GM13977 (cell line): ENCODE measurements around the gene VPS9D1.

ENCODE experiments used
- DNase-seq: peaks from one replicate; pipeline ENCODE4 v3.0.0; 2012; ENCODE audit warnings: low spot score
- CTCF ChIP-seq: IDR thresholded peaks from 2 replicates; pipeline ENCODE4 v1.5.1; 2012; ENCODE audit warnings: mild to moderate bottlenecking, control low read depth; ENCODE audit not compliant: insufficient read depth; ENCODE audit errors: extremely low read depth, missing control alignments
- in situ Hi-C: fragments of 300-500 bp; cut with MboI; formaldehyde crosslinking; loops from one replicate; pipeline ENCODE4 v1.12.0; 2022; ENCODE audit warnings: low sequenced_read_pairs, low pct_unique_long_range_greater_than_20kb, mixed read lengths, inconsistent platforms; ENCODE audit not compliant: unreplicated experiment

VPS9D1 gene

GRCh38 chr16:89729293-89729692 is 8.6 kb upstream of the VPS9D1 start:
- TF ChIP-seq CTCF: no peak
- no peak for DNase-seq
- in situ Hi-C loops: no loop called here

- TF ChIP-seq CTCF: no peak
- DNase-seq: no peak
- in situ Hi-C loops: no loop called here
Measured at GRCh38 chr16:89727406-89728120, 6.9 kb upstream of the VPS9D1 start.

- in situ Hi-C loops: no loop called here
- DNase-seq: no peak
Measured at GRCh38 chr16:89723279-89724250, 2.9 kb upstream of the VPS9D1 start.

GRCh38 chr16:89722392-89723278 is 1.9 kb upstream of the VPS9D1 start:
- in situ Hi-C loops: no loop called here
- DNase-seq: peak; percentile 66
- TF ChIP-seq CTCF: no peak

More at GRCh38 chr16:89723279-89724250, 2.9 kb upstream of the VPS9D1 start:
- no peak for TF ChIP-seq CTCF

GRCh38 chr16:89721546-89722391 is 1.1 kb upstream of the VPS9D1 start:
- no peak for DNase-seq
- TF ChIP-seq CTCF: no peak
- in situ Hi-C loops: no loop called here
